Stimulated activated CD4-positive, alpha-beta T cell treated with anti-CD3 and anti-CD28 coated beads, Interleukin-12 subunit alpha, Interleukin-12 subunit beta, amount 100 ng/mL, for 24 hours (primary cell): ENCODE results near the gene DPF3.

Experiments
- DNase-seq, 2 experiments: peaks; one replicate each; pipeline ENCODE4 v3.0.0-alpha.2; 2020; ENCODE audit warnings: low read depth in 2 of 2

Gene DPF3

GRCh38 chr14:72800848-72801370 is 93.0 kb downstream of the DPF3 start:
- no peak for DNase-seq

GRCh38 chr14:72800296-72800695 is 93.6 kb downstream of the DPF3 start:
- no peak for DNase-seq

GRCh38 chr14:72796935-72797334 is 97.0 kb downstream of the DPF3 start:
- no peak for DNase-seq

GRCh38 chr14:72793156-72793939 is 100.6 kb downstream of the DPF3 start:
- no peak for DNase-seq

DNA sequence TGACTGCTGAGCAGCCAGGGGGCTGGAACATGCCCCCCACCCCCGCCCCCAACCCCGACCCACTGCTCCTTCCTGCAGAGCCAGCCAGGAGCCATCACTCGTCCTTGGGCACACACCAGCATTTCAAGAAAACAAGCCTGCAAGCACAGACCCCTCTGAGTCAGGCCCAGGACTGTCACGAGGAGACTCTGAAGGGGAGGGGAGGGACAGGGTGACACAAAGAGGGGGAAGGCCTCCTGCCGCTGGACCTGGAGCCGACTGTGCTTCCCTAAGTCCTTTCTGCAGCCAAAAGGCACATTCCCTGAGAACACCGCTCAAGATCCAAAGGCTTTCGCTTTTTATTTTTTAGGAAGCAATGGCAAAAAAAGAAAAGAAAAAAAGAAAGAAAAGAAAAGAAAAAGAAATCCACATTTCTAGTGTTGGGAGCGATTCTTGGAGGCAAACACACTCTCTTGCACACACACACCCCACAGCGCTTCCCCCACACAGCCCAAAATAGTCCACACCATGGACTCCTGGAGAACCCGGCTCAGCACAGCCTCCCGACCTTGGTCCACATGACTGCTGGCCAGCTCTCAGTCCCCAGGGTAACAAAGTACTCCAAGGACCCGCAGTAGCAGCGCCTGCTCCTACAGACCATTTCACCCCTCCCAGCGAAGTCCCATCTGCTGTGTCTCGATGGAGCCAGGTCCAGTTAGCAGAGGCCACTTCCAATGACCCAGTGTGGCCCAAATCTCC is 101.7 kb downstream of the DPF3 start:
- no peak for DNase-seq

- DNase-seq = no peak
Measured at GRCh38 chr14:72790887-72791566, 102.9 kb downstream of the DPF3 start.

DNA sequence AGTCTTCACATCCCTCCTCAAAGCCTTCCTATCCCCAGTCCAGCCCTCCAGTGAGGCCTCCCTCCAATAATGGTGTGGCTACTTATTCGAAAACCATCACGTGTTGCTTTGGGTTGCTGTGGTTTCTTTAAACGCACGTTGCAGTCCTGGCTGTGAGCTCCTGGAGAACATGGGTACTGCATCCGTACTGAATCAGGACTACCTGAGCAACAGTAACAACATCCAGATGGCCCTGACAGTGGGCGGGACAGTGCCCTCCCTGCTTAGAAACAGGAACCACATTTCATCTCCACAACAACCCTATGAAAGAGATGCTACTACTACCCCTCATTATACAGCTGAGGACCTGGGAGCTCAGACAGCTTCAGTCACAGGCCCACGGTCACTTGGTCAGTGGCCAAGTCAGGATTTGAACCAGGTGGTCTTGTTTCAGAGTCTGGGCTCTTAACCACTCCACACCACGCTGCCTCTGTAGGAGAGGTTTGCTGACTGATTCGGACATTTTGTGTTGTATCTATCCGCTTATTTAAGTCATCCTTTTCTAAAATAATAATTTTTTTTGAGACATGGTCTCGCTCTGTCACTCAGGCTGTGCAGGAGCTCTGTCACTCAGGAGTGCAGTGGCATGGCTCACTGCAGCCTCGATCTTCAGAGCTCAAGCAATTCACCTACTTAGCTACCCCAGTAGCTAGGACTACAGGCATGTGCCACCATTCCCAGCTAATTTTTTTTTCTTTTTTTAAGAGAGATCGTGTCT is 104.8 kb downstream of the DPF3 start:
- no peak for DNase-seq

- no peak for DNase-seq
Measured at GRCh38 chr14:72788255-72788654, 105.6 kb downstream of the DPF3 start.

DNA sequence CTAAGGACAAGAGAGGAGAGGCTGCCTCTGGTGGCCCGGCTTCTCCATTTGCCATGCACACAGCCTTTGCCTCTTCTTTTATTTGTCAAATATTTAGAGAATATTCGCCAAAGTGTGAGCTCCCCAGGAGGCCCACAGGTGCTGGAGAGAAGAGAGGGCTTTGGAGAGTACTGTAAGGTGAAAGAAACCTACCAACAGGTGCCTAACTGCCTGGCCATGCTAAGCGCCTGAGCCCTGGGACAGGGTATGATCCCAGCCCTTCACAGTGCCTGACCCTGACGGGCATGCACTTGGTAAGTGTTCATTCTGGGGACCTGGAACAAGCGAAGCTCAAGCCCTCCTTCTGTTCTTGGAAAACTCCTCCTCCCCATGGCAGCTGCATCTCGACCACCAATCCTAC is 106.1 kb downstream of the DPF3 start:
- DNase-seq = no peak

- no peak for DNase-seq
Measured at GRCh38 chr14:72786378-72787350, 107.2 kb downstream of the DPF3 start.

- no peak for DNase-seq
Measured at GRCh38 chr14:72783741-72784140, 110.2 kb downstream of the DPF3 start.

GRCh38 chr14:72782817-72783216 is 111.1 kb downstream of the DPF3 start:
- no peak for DNase-seq

- DNase-seq = no peak
Measured at GRCh38 chr14:72781561-72782508, 112.1 kb downstream of the DPF3 start.

GRCh38 chr14:72780751-72781150 is 113.2 kb downstream of the DPF3 start:
- no peak for DNase-seq

- no peak for DNase-seq
Measured at GRCh38 chr14:72779679-72780078, 114.2 kb downstream of the DPF3 start.

- DNase-seq = no peak
Measured at GRCh38 chr14:72777636-72778035, 116.3 kb downstream of the DPF3 start.

DNA sequence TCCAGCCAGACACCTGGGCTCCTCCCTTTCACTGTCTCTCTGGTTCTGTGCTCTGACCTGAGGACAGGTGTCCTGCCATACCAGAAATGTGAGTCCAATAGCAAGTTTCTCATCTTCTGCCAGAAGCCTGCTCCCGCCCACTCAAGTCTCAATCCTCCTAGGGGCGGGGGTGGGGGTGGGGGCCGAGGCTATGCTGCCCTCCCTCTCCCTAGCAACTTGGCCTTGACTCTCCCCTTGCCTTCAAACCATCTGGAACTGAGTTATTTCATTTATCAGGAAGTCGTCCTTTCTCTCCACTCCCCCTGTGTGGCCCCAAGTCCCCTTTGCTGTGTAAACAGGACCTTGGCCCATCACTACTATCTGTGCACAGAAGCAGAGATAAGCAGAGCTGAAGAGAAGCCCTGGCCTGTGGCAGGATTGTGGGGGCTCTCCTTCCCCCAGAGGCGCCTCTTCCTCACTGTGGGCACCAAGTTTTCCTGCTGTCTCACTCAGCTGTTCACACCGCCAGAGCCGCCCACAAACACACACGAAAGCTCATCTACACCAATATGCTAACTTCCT is 117.1 kb downstream of the DPF3 start:
- DNase-seq = no peak

- DNase-seq = no peak
Measured at GRCh38 chr14:72775923-72776554, 117.9 kb downstream of the DPF3 start.
